Measurements from ENCODE around the gene PTPRO. TPM values are rescaled to one million over a fixed set of nuclear protein-coding genes. Genes with fewer than 3 reads are reported as not detected.

The PTPRO gene
- total and polyA plus RNA-seq, 4 donors, result 0.31 to 3.3 (median 1.1) TPM

DNA sequence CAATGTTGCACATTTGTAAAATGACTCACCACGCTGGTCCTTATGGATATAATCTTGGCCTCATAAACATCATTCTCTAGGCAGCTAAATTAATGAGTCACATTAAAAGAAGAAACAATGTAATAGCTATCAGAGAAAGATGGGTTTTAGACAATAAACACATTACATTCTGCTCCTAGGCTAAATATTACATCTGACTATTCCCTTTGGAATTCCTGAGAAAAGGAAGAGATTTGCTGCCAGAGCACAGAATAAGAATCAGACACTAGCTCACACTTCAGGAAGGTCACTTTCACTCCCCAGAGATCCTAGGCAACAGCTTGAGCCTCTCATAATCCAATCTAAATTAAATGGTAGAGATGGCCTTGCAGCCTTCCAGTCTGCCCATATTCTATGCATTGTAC lies 218.2 kb downstream of the PTPRO start:
- Histone ChIP-seq H3K27ac (ENCODE audit: low read depth in 1 of 2, low read length in 2 of 2) (no peak overlapping the region), H3K36me3 (ENCODE audit: control insufficient read depth in 4 of 4, insufficient read depth in 3 of 4, low read depth in 1 of 4, low read length in 3 of 4) (no peaks in the 10 kb centered on the region), H3K9me3 (ENCODE audit: control insufficient read depth in 4 of 4, low read length in 3 of 4) (no peaks in the 10 kb centered on the region), H3K4me1 (ENCODE audit: control insufficient read depth in 4 of 4, insufficient read depth in 4 of 4, low read length in 3 of 4) (no peaks in the 10 kb centered on the region), H3K9ac (ENCODE audit: low read depth in 1 of 2, low read length in 2 of 2) (no peak overlapping the region), H3K4me3 (ENCODE audit: low read depth in 1 of 3, low read length in 3 of 3) (no peak overlapping the region), H3K27me3 (ENCODE audit: control insufficient read depth in 4 of 4, insufficient read depth in 4 of 4, low read length in 3 of 4) (no peaks in the 10 kb centered on the region)
- TF ChIP-seq EGR1 (IDR thresholded peaks at IDR 0.05; ENCODE audit: low read depth in 2 of 2) (no peak), GABPA (IDR thresholded peaks at IDR 0.05 in 1 of 2, conservative IDR thresholded peaks at IDR 0.05 in 1 of 2) (no peak), MAX (IDR thresholded peaks at IDR 0.05) (no peak), ATF3 (IDR thresholded peaks at IDR 0.05) (no peak), RAD21 (IDR thresholded peaks at IDR 0.05) (no peak), HNF4A (conservative IDR thresholded peaks at IDR 0.05) (no peak)
- TF ChIP-seq, protein P1, sequence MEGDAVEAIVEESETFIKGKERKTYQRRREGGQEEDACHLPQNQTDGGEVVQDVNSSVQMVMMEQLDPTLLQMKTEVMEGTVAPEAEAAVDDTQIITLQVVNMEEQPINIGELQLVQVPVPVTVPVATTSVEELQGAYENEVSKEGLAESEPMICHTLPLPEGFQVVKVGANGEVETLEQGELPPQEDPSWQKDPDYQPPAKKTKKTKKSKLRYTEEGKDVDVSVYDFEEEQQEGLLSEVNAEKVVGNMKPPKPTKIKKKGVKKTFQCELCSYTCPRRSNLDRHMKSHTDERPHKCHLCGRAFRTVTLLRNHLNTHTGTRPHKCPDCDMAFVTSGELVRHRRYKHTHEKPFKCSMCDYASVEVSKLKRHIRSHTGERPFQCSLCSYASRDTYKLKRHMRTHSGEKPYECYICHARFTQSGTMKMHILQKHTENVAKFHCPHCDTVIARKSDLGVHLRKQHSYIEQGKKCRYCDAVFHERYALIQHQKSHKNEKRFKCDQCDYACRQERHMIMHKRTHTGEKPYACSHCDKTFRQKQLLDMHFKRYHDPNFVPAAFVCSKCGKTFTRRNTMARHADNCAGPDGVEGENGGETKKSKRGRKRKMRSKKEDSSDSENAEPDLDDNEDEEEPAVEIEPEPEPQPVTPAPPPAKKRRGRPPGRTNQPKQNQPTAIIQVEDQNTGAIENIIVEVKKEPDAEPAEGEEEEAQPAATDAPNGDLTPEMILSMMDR (IDR thresholded peaks at IDR 0.05; ENCODE audit: low read depth, low read length, missing input control), result no peak
- WGBS, result 86% methylated on average over 1 of the region's 1 CpG
- no peak for DNase-seq (ENCODE audit: low spot score)

DNA sequence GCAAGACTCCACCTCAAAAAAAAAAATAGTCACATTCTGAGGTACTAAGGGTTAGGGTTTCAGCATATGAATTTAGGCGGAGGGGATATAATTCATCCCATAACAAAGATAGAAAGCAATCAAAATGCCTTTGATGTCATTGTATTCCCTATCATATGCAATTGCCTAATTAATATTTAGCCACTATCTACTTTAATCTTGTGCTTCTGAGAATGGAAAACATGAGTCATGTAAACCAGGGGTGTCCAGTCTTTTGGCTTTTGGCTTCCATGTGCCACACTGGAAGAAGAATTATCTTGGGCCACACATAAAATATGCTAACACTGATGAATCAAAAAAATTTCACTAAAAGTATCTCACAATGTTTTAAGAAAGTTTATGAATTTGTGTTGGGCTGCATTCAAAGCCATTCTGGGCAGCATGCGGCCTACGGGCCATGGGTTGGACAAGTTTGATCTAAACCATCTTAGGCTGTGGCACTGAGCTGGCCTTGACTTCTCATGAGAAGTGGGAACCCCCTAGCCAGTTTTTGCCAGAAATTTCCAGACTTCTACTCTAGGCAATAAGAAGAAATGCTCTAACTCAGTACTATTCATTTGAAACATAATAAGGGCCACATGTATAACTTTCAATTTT lies 219.8 kb downstream of the PTPRO start:
- no peak for TF ChIP-seq YY1 (IDR thresholded peaks at IDR 0.05)
- TF ChIP-seq MAX (IDR thresholded peaks at IDR 0.05), result no peak
- TF ChIP-seq ZBTB33 (IDR thresholded peaks at IDR 0.05), result no peak
- TF ChIP-seq TAF1 (conservative IDR thresholded peaks at IDR 0.05), result no peak
- TF ChIP-seq GABPA (IDR thresholded peaks at IDR 0.05 in 1 of 2, conservative IDR thresholded peaks at IDR 0.05 in 1 of 2), result no peak
- TF ChIP-seq EGR1 (IDR thresholded peaks at IDR 0.05; ENCODE audit: low read depth in 2 of 2), result no peak
- no peak for TF ChIP-seq SP1 (IDR thresholded peaks at IDR 0.05)
- no peak for TF ChIP-seq NR2F2 (IDR thresholded peaks at IDR 0.05)
- TF ChIP-seq ATF3 (IDR thresholded peaks at IDR 0.05), result no peak
- TF ChIP-seq RAD21 (IDR thresholded peaks at IDR 0.05), result no peak
- no peak for TF ChIP-seq FOXA2 (IDR thresholded peaks at IDR 0.05)
- no peak for TF ChIP-seq HNF4G (IDR thresholded peaks at IDR 0.05)
- TF ChIP-seq RXRA (IDR thresholded peaks at IDR 0.05), result no peak
- TF ChIP-seq, protein P1 (IDR thresholded peaks at IDR 0.05; ENCODE audit: low read depth, low read length, missing input control), result no peak
- no peak for TF ChIP-seq HNF4A (conservative IDR thresholded peaks at IDR 0.05)
- TF ChIP-seq JUND (IDR thresholded peaks at IDR 0.05), result no peak
- Histone ChIP-seq H3K36me3 (ENCODE audit: control insufficient read depth in 4 of 4, insufficient read depth in 3 of 4, low read depth in 1 of 4, low read length in 3 of 4) (no peaks in the 10 kb centered on the region), H3K27ac (ENCODE audit: low read depth in 1 of 2, low read length in 2 of 2) (no peak overlapping the region), H3K9me3 (ENCODE audit: control insufficient read depth in 4 of 4, low read length in 3 of 4) (no peaks in the 10 kb centered on the region), H3K27me3 (ENCODE audit: control insufficient read depth in 4 of 4, insufficient read depth in 4 of 4, low read length in 3 of 4) (no peaks in the 10 kb centered on the region), H3K9ac (ENCODE audit: low read depth in 1 of 2, low read length in 2 of 2) (no peak overlapping the region), H3K4me1 (ENCODE audit: control insufficient read depth in 4 of 4, insufficient read depth in 4 of 4, low read length in 3 of 4) (no peaks in the 10 kb centered on the region), H3K4me3 (ENCODE audit: low read depth in 1 of 3, low read length in 3 of 3) (no peak overlapping the region)
- 94% methylated on average over 3 of the region's 3 CpGs for WGBS
- DNase-seq (ENCODE audit: low spot score), result no peak

Measured in liver (tissue), 9 donors.